HepG2 (cell line): ENCODE data around the gene JPH3. TPM values are rescaled to one million over a fixed set of nuclear protein-coding genes. Genes with fewer than 3 reads are reported as not detected.

Source experiments
- BORCS8-MEF2B ChIP-seq: sonication (generic); formaldehyde crosslinking; IDR thresholded peaks from 2 replicates; pipeline ENCODE4 v1.8.0; 2022; ENCODE audit warnings: mild to moderate bottlenecking, missing genetic modification reagents
- CENPT ChIP-seq: sonication (generic); formaldehyde crosslinking; IDR thresholded peaks from 2 replicates; pipeline ENCODE4 v1.8.0; 2022; ENCODE audit warnings: low read depth, mild to moderate bottlenecking, moderate library complexity, missing genetic modification reagents
- HOXA3 ChIP-seq: sonication (generic); formaldehyde crosslinking; IDR thresholded peaks from 2 replicates; pipeline ENCODE4 v1.5.0; 2020; ENCODE audit warnings: missing genetic modification reagents
- KMT2B ChIP-seq: IDR thresholded peaks from 2 replicates; pipeline ENCODE4 v1.6.1; 2016; ENCODE audit warnings: missing genetic modification reagents, missing compliant biosample characterization
- MLXIP ChIP-seq: sonication (generic); formaldehyde crosslinking; IDR thresholded peaks from 2 replicates; pipeline ENCODE4 v1.9.0; 2021; ENCODE audit warnings: missing genetic modification reagents, borderline replicate concordance
- MTF2 ChIP-seq: sonication (generic); formaldehyde crosslinking; IDR thresholded peaks from 2 replicates; pipeline ENCODE4 v1.5.0; 2020; ENCODE audit warnings: missing genetic modification reagents, borderline replicate concordance
- NFAT5 ChIP-seq: sonication (generic); formaldehyde crosslinking; IDR thresholded peaks from 2 replicates; pipeline ENCODE4 v1.4.0; 2020; ENCODE audit warnings: missing genetic modification reagents
- ONECUT2 ChIP-seq: sonication (generic); formaldehyde crosslinking; IDR thresholded peaks from 2 replicates; pipeline ENCODE4 v1.4.0; 2020; ENCODE audit warnings: missing genetic modification reagents
- RFXANK ChIP-seq: IDR thresholded peaks from 2 replicates; pipeline ENCODE4 v1.6.1; 2016
- RNF2 ChIP-seq: fragments of 450-650 bp; conservative IDR thresholded peaks from 2 replicates; pipeline ENCODE4 v1.6.1; 2016; ENCODE audit warnings: low read depth
- TFDP2 ChIP-seq: sonication (generic); formaldehyde crosslinking; IDR thresholded peaks from 2 replicates; pipeline ENCODE4 v1.4.0; 2020; ENCODE audit warnings: missing genetic modification reagents
- ZNF569 ChIP-seq: sonication (generic); formaldehyde crosslinking; IDR thresholded peaks from 2 replicates; pipeline ENCODE4 v1.5.0; 2020; ENCODE audit warnings: mild to moderate bottlenecking, missing genetic modification reagents, moderate library complexity, borderline replicate concordance
- ZNF687 ChIP-seq: sonication (generic); formaldehyde crosslinking; IDR thresholded peaks from 2 replicates; pipeline ENCODE4 v1.5.1; 2020; ENCODE audit warnings: mild to moderate bottlenecking, missing genetic modification reagents, moderate library complexity
- ZNF879 ChIP-seq: sonication (generic); formaldehyde crosslinking; IDR thresholded peaks from 2 replicates; pipeline ENCODE4 v1.8.1; 2023; ENCODE audit warnings: missing genetic modification reagents
- polyA plus RNA-seq, 8 experiments: library from polyadenylated mRNA; depleted of rRNA in 3 of 8; stranded (reverse) in 7 of 8; unstranded in 1 of 8; fragments of >200 nt; fragmentation: Illumina TruSeq in 4 of 8; extraction: Trizol in 4 of 8; gene quantifications; 2 replicates each; pipeline versions ENCODE4 v1.2.1 to v1.2.3, GENCODE V29; 2011 to 2016; ENCODE audit warnings: low read depth in 4 of 8, missing spikeins in 1 of 8, mixed read lengths in 1 of 8; ENCODE audit not compliant: insufficient read depth in 1 of 8
- total RNA-seq, 5 experiments: library from RNA; depleted of rRNA; stranded (reverse); fragments of >200 nt; fragmentation: Illumina TruSeq; extraction: Trizol; gene quantifications; 2 replicates each; pipeline ENCODE4 v1.2.3, GENCODE V29; 2016; ENCODE audit warnings: low read depth in 1 of 5
- TF ChIP-seq, protein P1 (sequence below): sonication (generic); formaldehyde crosslinking; IDR thresholded peaks from 2 replicates; pipeline ENCODE4 v1.8.0; 2022; ENCODE audit warnings: mild to moderate bottlenecking, missing genetic modification reagents, moderate library complexity

JPH3 gene
- total and polyA plus RNA-seq, 2 of the 13 experiments (the other 11 are each of a cell fraction or from before 2014, with no cell fraction given) = not detected

- TF ChIP-seq MLXIP (CRISPR knock-in tag) (0 out of 2 replicates have a peak, but pooled peaks have one; percentile 21), ZNF569 (no peak), TFDP2 (peak; percentile 92), ZNF879 (CRISPR knock-in tag) (0 out of 2 replicates have a peak, but pooled peaks have one; percentile 56), HOXA3 (peak; percentile 60), RNF2 (peak; percentile 90), KMT2B (CRISPR knock-in tag) (peak; percentile 43; the same call in 1 of the 2 replicates), MTF2 (CRISPR knock-in tag) (peak; percentile 50; the same call in 1 of the 2 replicates), ZNF687 (CRISPR knock-in tag) (peak; percentile 84), NFAT5 (peak; percentile 82; the same call in 1 of the 2 replicates), ONECUT2 (CRISPR knock-in tag) (no peak), CENPT (peak; percentile 77; the same call in 1 of the 2 replicates), RFXANK (CRISPR knock-in tag) (no peak), BORCS8-MEF2B (CRISPR knock-in tag) (peak; percentile 91)
- TF ChIP-seq, protein P1, sequence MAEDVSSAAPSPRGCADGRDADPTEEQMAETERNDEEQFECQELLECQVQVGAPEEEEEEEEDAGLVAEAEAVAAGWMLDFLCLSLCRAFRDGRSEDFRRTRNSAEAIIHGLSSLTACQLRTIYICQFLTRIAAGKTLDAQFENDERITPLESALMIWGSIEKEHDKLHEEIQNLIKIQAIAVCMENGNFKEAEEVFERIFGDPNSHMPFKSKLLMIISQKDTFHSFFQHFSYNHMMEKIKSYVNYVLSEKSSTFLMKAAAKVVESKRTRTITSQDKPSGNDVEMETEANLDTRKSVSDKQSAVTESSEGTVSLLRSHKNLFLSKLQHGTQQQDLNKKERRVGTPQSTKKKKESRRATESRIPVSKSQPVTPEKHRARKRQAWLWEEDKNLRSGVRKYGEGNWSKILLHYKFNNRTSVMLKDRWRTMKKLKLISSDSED (CRISPR knock-in tag) = 0 out of 2 replicates have a peak, but pooled peaks have one; percentile 70
Observed at GRCh38 chr16:87678618-87679017, 76.3 kb downstream of the JPH3 start (continued).
